ENCODE data around the gene LRRC55.
"Not testable (repeated sequence)": the region's sequence is repeated elsewhere in the genome, so short reads cannot be mapped to it uniquely, and the experiment has no call there.

The LRRC55 gene

GRCh38 chr11:57162179-57162898, 19.4 kb upstream of the LRRC55 start:
- no peak for DNase-seq

- no peak for DNase-seq
These were observed 18.4 kb upstream of the LRRC55 start for GRCh38 chr11:57163160-57163868.

- no peak for DNase-seq
These were observed 17.4 kb upstream of the LRRC55 start for GRCh38 chr11:57164317-57164716.

- DNase-seq, result no peak
These were observed 14.5 kb upstream of the LRRC55 start for GRCh38 chr11:57167125-57167846.

- DNase-seq, result not testable (repeated sequence)
These were observed 11.9 kb upstream of the LRRC55 start for GRCh38 chr11:57169732-57170313.

GRCh38 chr11:57172031-57172430, 9.7 kb upstream of the LRRC55 start:
- no peak for DNase-seq

- DNase-seq, result no peak
These were observed 7.1 kb upstream of the LRRC55 start for GRCh38 chr11:57174656-57175055.

GRCh38 chr11:57175478-57175877, 6.3 kb upstream of the LRRC55 start:
- DNase-seq, result no peak

- DNase-seq, result no peak
These were observed 3.4 kb upstream of the LRRC55 start for GRCh38 chr11:57178334-57178733.

- no peak for DNase-seq
These were observed 2.1 kb upstream of the LRRC55 start for GRCh38 chr11:57179681-57180080.

- DNase-seq, result no peak
These were observed 1.6 kb upstream of the LRRC55 start for GRCh38 chr11:57180081-57180561.

GRCh38 chr11:57180964-57181363, 789 bp upstream of the LRRC55 start:
- DNase-seq, result no peak

GRCh38 chr11:57182896-57183295, 1.1 kb downstream of the LRRC55 start:
- DNase-seq, result no peak

- DNase-seq, result no peak
These were observed 8.8 kb downstream of the LRRC55 start for GRCh38 chr11:57190548-57190947.

- no peak for DNase-seq
These were observed 9.8 kb downstream of the LRRC55 start for GRCh38 chr11:57191311-57192219.

GRCh38 chr11:57192316-57192715, 10.6 kb downstream of the LRRC55 start:
- no peak for DNase-seq

- no peak for DNase-seq
These were observed 14.8 kb downstream of the LRRC55 start for GRCh38 chr11:57196596-57196995.

- DNase-seq, result no peak
These were observed 16.0 kb downstream of the LRRC55 start for GRCh38 chr11:57197762-57198161.

- DNase-seq, result no peak
These were observed 17.6 kb downstream of the LRRC55 start for GRCh38 chr11:57199330-57199729.

- no peak for DNase-seq
These were observed 19.2 kb downstream of the LRRC55 start for GRCh38 chr11:57200917-57201316.

GRCh38 chr11:57202281-57202680, 20.5 kb downstream of the LRRC55 start:
- DNase-seq, result no peak

GRCh38 chr11:57203359-57203758, 21.6 kb downstream of the LRRC55 start:
- no peak for DNase-seq

Data from NCI-H226 (cell line).